DOHH2 (cell line): Measurements from ENCODE around the gene KHDC1.

Experiments
- CTCF ChIP-seq: fragments of 200-600 bp; sonication (generic); IDR thresholded peaks from one replicate; pipeline ENCODE4 v1.5.1; 2014; ENCODE audit warnings: antibody characterized with exemption, mild to moderate bottlenecking, low read depth, low read length; ENCODE audit not compliant: poor library complexity, severe bottlenecking
- EZH2phosphoT487 ChIP-seq: fragments of 200-600 bp; sonication (generic); IDR thresholded peaks from 2 replicates; pipeline ENCODE4 v1.6.1; 2017; ENCODE audit warnings: borderline replicate concordance, mild to moderate bottlenecking, antibody characterized with exemption, low read length, moderate library complexity, mixed read lengths

- TF ChIP-seq CTCF = no peak
- TF ChIP-seq EZH2phosphoT487 = no peak
Observed at GRCh38 chr6:73240730-73241129, 22.3 kb downstream of the KHDC1 start.
